ENCODE data around the gene ZNF804B.

Gene ZNF804B

GRCh38 chr7:88929719-88930118 lies 170.2 kb downstream of the ZNF804B start:
- H3K27me3 ChIP-seq (replicated peaks; ENCODE audit: control insufficient read depth, insufficient read depth, low read length), result no peaks in the 10 kb centered on the region
- no peak for DNase-seq (ENCODE audit: extremely low read depth, insufficient read length)
- no peaks in the 10 kb centered on the region for H3K36me3 ChIP-seq (ENCODE audit: control insufficient read depth, insufficient read depth, low read length)
- no peak overlapping the region for H3K4me3 ChIP-seq (replicated peaks; ENCODE audit: low read depth, low read length)
- TF ChIP-seq CTCF (IDR thresholded peaks at IDR 0.05; ENCODE audit: insufficient read depth, low read length, poor library complexity, severe bottlenecking), result no peak

GRCh38 chr7:88933285-88933684 lies 173.8 kb downstream of the ZNF804B start:
- Histone ChIP-seq H3K36me3 (ENCODE audit: control insufficient read depth, insufficient read depth, low read length) (no peaks in the 10 kb centered on the region), H3K27me3 (replicated peaks; ENCODE audit: control insufficient read depth, insufficient read depth, low read length) (no peaks in the 10 kb centered on the region), H3K4me3 (replicated peaks; ENCODE audit: low read depth, low read length) (no peak overlapping the region)
- no peak for DNase-seq (ENCODE audit: extremely low read depth, insufficient read length)
- no peak for TF ChIP-seq CTCF (IDR thresholded peaks at IDR 0.05; ENCODE audit: insufficient read depth, low read length, poor library complexity, severe bottlenecking)

- Histone ChIP-seq H3K36me3 (ENCODE audit: control insufficient read depth, insufficient read depth, low read length) (no peaks in the 10 kb centered on the region), H3K4me3 (replicated peaks; ENCODE audit: low read depth, low read length) (no peak overlapping the region), H3K27me3 (replicated peaks; ENCODE audit: control insufficient read depth, insufficient read depth, low read length) (no peaks in the 10 kb centered on the region)
- no peak for DNase-seq (ENCODE audit: extremely low read depth, insufficient read length)
- no peak for TF ChIP-seq CTCF (IDR thresholded peaks at IDR 0.05; ENCODE audit: insufficient read depth, low read length, poor library complexity, severe bottlenecking)
Measured at GRCh38 chr7:88942815-88943501, 183.5 kb downstream of the ZNF804B start.

GRCh38 chr7:88951826-88952225 lies 192.3 kb downstream of the ZNF804B start:
- DNase-seq (ENCODE audit: extremely low read depth, insufficient read length), result no peak
- no peak overlapping the region for H3K4me3 ChIP-seq (replicated peaks; ENCODE audit: low read depth, low read length)
- no peaks in the 10 kb centered on the region for H3K27me3 ChIP-seq (replicated peaks; ENCODE audit: control insufficient read depth, insufficient read depth, low read length)
- no peaks in the 10 kb centered on the region for H3K36me3 ChIP-seq (ENCODE audit: control insufficient read depth, insufficient read depth, low read length)
- TF ChIP-seq CTCF (IDR thresholded peaks at IDR 0.05; ENCODE audit: insufficient read depth, low read length, poor library complexity, severe bottlenecking), result no peak

- no peak for DNase-seq (ENCODE audit: extremely low read depth, insufficient read length)
- Histone ChIP-seq H3K4me3 (replicated peaks; ENCODE audit: low read depth, low read length) (no peak overlapping the region), H3K36me3 (ENCODE audit: control insufficient read depth, insufficient read depth, low read length) (no peaks in the 10 kb centered on the region), H3K27me3 (replicated peaks; ENCODE audit: control insufficient read depth, insufficient read depth, low read length) (no peaks in the 10 kb centered on the region)
- no peak for TF ChIP-seq CTCF (IDR thresholded peaks at IDR 0.05; ENCODE audit: insufficient read depth, low read length, poor library complexity, severe bottlenecking)
Measured at GRCh38 chr7:88964418-88964817, 204.9 kb downstream of the ZNF804B start.

GRCh38 chr7:88965371-88965770 lies 205.9 kb downstream of the ZNF804B start:
- no peak for DNase-seq (ENCODE audit: extremely low read depth, insufficient read length)
- Histone ChIP-seq H3K36me3 (ENCODE audit: control insufficient read depth, insufficient read depth, low read length) (no peaks in the 10 kb centered on the region), H3K27me3 (replicated peaks; ENCODE audit: control insufficient read depth, insufficient read depth, low read length) (no peaks in the 10 kb centered on the region), H3K4me3 (replicated peaks; ENCODE audit: low read depth, low read length) (no peak overlapping the region)
- TF ChIP-seq CTCF (IDR thresholded peaks at IDR 0.05; ENCODE audit: insufficient read depth, low read length, poor library complexity, severe bottlenecking), result no peak

All from GM06990 (cell line).